HG03103 (cell line): Measurements from ENCODE around the gene OR1K1.
"Not testable (repeated sequence)": the region's sequence is repeated elsewhere in the genome, so short reads cannot be mapped to it uniquely, and the experiment has no call there.

ENCODE experiments used
- ATAC-seq: cut with Tn5 transposase; IDR thresholded peaks from one replicate; pipeline ENCODE4 v1.9.1; 2021; ENCODE audit warnings: low read depth; ENCODE audit not compliant: unreplicated experiment

The OR1K1 gene, protein sequence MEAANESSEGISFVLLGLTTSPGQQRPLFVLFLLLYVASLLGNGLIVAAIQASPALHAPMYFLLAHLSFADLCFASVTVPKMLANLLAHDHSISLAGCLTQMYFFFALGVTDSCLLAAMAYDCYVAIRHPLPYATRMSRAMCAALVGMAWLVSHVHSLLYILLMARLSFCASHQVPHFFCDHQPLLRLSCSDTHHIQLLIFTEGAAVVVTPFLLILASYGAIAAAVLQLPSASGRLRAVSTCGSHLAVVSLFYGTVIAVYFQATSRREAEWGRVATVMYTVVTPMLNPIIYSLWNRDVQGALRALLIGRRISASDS

DNA sequence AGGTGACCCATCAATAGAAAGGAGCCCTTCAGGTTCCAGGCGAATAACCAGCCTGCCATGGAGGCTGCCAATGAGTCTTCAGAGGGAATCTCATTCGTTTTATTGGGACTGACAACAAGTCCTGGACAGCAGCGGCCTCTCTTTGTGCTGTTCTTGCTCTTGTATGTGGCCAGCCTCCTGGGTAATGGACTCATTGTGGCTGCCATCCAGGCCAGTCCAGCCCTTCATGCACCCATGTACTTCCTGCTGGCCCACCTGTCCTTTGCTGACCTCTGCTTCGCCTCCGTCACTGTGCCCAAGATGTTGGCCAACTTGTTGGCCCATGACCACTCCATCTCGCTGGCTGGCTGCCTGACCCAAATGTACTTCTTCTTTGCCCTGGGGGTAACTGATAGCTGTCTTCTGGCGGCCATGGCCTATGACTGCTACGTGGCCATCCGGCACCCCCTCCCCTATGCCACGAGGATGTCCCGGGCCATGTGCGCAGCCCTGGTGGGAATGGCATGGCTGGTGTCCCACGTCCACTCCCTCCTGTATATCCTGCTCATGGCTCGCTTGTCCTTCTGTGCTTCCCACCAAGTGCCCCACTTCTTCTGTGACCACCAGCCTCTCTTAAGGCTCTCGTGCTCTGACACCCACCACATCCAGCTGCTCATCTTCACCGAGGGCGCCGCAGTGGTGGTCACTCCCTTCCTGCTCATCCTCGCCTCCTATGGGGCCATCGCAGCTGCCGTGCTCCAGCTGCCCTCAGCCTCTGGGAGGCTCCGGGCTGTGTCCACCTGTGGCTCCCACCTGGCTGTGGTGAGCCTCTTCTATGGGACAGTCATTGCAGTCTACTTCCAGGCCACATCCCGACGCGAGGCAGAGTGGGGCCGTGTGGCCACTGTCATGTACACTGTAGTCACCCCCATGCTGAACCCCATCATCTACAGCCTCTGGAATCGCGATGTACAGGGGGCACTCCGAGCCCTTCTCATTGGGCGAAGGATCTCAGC is at the start of gene OR1K1:
Gene OR1K1 (plus strand): TSS at position 58 of the 995 bp plus-strand sequence. CDS start 0 bp downstream, at position 58.
- ATAC-seq: no peak

DNA sequence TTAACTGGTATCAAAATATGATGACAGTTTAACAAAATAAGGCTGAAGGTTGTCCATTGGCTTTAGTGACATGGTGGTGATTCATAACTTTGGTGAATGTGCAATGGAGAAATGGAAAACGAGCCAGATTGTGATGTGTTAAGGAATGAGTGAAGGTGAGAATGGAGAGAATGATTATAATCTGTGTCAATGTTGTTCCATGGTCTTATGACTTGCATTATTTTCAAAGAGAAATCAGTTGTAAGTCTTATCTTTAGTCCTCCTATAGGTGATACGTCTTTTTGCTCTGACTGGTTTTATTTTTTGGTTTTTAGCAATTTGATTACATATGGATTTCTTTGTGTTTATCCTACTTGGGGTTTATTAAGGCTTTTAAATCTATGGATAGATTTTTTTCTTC is 45.1 kb upstream of the OR1K1 start:
- no peak for ATAC-seq

DNA sequence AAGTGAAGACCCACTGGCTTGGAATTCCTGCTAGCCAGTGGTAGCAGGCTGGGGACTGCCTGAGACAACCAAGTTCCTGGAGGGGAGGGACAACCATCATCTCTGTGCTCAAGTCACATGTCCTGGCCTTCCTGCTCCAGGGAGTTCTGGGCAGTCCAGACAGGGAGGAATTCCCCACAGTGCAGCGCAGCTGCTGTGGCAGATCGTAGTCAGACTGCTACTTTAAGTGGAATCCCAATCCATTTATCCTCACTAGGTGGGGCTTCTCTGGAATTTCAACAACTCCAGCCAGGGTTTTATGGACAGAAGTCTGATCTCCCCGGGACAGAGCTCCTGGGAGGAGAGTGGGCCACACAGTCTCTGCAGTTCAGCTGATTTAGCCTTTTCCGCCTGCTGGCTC is 32.1 kb upstream of the OR1K1 start:
- no peak for ATAC-seq

DNA sequence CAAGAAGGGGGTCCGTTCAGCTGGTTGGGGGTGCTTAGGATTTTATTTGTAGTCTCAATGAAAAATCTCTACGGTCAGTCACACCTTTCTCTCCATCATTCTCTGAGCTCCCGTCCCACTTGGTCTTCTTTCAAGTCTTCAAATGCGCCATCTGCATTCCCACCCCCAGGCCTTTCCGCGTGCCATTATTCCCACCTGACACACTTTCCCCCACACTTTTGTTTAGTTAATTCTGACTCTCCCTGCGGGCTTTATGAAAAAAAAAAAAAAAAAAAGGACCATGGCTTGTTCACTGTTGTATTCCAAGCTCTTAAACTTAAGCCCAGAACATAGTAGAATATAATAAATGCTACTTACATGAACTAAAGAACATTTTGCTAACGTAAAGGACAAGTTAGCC is 22.9 kb upstream of the OR1K1 start:
- ATAC-seq: no peak

DNA sequence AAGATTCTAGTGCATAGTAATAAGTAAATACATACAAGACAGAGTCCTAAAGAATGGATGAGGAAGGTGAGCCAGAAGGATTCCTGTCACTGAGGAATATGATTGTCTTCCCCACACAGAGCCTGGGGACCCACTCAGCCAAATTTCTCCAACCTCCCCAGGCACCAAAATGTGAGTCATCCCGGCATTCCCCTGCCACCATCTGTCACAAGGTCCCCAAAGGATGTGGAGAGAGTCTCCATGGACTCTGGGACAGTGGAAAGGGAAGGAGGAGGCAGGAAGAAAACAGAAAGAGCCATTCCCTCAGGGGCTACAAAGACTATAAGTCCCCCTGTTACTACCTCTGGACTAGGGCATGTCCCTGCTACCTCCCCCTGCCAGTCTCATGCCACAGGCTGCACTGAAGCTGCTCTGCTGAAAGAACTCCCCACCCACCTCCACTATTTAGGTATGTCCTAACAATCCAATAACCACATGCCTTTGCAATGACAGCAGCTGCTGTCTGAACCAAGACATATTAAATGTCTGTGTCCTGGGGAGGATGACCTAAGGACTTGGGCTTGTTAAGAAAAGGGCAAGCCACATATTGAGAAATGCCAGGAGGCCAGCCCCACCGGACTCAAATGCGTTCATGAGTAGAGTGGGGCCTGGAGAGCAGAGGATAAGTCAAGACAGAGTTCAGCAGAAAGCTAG is 21.8 kb upstream of the OR1K1 start:
- ATAC-seq: no peak

DNA sequence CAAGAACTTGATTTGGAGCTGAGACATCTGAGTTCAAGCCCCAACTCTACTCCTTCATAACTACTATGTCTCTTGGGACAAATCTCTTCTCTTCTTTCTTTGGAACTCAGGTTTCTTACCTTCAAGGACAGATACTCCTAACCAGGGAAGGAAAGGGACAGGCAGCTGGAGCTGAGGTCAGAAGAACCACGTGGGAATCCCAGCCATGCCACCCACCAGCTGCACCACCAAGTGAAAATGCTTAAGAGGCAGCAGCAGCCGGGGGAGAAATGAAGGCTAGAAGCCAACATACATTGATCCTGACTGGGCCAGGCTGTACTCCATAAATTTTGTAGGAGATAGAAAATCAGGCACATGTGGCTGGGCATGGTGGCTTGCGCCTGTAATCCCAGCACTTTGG is 20.7 kb upstream of the OR1K1 start:
- ATAC-seq: no peak

DNA sequence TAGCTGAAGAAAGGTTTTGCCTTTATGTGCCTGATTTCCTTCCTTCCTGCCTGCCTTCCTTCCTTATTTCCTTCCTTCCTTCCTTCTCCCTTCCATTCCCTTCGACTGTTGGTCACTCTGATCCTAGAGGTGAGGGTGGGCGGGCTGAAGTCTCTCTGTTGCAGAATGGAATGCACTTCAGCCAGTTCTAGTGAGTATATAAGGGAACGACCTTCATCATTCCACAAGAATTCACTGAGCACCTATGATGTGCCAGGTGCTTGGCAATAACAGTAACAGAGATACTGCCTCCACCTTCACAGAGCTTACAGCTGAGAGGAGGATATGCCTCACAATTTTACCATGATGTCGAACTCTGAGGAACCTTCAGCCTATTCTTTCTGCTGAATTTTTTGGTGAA is 19.9 kb upstream of the OR1K1 start:
- no peak for ATAC-seq

DNA sequence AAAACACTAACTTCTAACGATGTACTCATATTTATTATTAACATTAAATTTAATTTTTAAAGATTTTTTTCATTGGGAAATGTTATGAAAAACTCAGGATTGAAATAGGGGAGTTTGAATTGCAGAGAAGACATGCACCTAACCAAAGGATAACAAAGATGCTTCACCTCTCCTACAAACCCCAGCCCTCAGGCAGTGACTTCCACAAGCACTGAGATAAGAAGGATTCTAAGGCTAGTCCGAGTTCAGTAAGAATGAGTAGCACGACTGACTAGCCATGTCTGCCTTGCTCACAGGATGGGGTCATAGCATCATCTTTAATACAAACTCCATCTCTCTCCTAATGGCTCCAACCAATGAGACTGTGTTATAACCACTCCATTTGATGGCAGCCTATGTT is 18.3 kb upstream of the OR1K1 start:
- no peak for ATAC-seq

DNA sequence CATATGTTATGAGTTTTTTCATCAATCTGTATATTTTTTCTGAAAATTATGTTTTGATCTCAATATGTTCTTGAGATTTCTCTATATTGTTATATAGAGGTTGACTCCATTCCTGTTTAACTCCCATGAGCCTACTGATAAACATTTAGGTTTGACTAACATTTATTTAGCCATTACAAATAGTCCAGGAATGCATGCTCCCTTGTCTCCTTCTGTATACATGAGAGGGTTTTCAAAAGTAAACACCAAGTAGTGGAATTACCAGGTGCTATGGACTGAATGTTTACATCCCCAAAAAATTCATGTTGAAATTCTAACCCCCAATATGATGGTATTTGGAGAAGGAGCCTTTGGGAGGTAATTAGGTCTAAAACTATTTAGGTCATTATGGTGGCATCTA is 14.7 kb upstream of the OR1K1 start:
- no peak for ATAC-seq

DNA sequence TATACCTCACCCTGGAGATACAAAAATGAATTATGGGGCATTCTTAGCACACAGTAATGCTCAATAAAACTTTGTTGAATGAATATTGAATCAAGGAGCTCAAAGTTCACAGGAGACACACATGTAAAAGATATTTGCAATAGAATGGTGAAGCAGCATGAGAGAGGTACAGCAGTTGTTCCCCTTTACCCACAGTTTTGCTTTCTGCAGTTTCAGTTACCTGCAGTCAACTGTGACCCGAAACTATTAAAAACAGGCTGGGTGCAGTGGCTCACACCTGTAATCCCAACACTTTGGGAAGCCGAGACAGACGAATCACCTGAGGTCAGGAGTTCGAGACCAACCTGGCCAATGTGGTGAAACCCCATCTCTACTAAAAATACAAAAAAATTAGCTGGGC is 13.6 kb upstream of the OR1K1 start:
- ATAC-seq: no peak

DNA sequence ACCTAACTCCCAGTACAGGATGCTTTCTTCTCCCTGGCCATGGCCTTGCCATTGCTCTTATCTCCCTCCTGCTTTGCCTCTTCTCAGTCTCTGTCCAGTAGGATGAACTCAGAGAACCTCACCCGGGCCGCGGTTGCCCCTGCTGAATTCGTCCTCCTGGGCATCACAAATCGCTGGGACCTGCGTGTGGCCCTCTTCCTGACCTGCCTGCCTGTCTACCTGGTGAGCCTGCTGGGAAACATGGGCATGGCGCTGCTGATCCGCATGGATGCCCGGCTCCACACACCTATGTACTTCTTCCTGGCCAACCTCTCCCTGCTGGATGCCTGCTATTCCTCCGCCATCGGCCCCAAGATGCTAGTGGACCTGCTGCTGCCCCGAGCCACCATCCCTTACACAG is 11.1 kb upstream of the OR1K1 start, which contains the start of gene OR5C1:
Gene OR5C1 (plus strand): TSS at position 103 of the 400 bp plus-strand sequence. CDS start 0 bp downstream, at position 103.
- ATAC-seq: no peak

DNA sequence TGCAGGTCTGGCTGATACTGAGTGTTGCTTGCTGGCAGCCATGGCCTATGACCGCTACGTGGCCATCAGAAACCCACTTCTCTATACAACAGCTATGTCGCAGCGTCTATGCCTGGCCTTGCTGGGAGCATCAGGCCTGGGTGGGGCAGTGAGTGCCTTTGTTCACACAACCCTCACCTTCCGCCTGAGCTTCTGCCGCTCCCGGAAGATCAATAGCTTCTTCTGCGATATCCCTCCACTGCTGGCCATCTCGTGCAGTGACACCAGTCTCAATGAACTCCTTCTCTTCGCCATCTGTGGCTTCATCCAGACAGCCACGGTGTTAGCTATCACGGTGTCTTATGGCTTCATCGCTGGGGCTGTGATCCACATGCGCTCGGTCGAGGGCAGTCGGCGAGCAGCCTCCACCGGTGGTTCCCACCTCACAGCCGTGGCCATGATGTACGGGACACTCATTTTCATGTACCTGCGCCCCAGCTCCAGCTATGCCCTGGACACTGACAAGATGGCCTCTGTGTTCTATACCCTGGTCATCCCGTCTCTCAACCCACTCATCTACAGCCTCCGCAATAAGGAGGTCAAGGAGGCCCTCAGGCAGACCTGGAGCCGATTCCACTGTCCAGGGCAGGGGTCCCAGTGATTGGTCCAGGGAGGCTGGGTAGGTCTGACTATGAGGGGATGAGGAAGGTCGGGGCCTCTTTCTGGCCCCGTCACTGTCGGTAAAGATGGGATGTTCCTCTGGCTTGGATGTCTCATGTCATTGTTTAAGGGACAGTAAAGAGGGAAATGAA is 10.5 kb upstream of the OR1K1 start:
- no peak for ATAC-seq

DNA sequence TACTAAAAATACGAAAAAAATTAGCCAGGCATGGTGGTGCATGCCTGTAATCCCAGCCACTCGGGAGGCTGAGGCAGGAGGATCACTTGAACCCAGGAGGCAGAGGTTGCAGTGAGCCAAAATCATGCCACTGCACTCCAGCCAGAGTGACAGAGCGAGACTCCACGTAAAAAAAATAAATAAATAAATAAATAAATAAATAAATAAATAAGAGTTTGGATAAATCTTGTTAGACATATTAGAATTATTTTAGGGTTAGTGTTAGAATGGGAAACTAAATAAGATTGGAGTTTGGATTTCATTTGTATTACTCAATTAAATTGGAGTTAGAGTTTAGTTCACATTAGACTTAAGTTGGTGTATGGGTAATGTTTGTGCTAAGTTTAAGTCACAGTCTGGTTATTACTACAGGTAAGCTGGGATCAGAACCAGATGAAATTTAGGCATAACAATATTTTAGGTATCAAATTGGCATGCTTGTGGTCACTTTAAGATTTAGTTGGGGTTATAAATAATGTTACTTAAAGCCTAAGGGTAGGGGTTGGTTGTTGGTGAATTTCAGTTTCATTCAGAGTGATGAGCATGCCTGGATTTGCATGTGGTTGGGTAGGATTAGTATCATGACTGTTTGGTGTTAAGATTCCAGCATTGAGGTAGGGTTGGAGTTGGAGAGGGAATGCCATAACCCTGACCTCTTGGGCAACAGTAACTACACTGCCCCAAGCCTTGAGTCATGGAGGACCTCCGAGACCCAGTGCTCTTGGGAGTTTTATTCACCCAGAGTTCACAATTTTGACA is 7.9 kb upstream of the OR1K1 start:
- no peak for ATAC-seq

DNA sequence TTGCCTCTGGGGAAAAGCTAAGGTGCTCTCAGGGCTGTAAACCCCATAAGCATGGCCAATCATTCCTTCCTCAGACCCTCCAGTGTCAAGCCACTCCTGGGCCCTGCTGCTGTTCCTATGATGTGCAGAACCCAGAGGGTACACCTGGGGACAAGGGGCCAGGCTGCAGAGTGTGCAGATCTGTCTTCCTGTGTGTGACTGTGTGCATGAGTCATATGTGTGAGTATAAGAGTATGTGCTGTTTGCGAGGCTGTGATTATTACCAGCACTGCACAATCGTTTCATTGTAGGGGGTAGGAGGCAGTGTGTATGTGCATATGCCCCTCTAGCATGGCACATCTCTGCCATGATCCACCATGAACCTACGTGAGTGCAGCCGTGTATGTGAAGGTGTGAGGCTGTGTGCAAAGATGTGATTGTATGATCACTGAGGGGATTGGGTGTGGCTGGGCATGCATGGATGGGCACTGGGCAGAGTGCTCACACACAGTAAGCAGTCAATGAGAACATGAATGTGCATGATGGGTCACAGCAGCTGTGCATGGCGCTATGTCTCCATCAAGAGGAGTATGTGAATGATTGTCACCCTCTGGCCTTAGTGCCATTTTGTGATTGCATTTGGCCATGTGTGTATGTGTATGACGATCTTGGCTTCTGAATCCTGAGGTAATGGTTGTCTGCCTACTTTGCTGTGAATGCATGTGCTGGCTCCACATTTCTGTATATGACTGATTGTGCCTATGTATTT is 2.4 kb upstream of the OR1K1 start:
- ATAC-seq: no peak

DNA sequence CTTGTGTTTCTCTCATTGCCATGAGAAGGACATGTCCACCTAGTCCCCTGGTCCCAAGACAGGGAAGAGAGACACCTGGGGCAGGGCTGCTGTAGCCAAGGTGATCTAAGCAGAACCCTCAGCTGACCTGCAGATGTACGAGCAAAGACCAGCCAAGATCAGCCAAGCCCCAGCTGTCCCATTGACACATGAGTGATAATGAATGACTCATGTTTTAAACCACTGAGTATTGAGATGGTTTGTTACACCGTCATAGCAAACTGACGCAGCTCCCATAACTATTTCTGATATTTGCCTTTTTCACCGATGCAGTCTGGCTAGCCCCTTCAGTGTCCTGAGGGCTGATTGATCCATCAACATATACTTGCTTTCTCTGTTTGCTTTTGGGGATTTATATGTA is 6.7 kb downstream of the OR1K1 start:
- ATAC-seq: no peak

DNA sequence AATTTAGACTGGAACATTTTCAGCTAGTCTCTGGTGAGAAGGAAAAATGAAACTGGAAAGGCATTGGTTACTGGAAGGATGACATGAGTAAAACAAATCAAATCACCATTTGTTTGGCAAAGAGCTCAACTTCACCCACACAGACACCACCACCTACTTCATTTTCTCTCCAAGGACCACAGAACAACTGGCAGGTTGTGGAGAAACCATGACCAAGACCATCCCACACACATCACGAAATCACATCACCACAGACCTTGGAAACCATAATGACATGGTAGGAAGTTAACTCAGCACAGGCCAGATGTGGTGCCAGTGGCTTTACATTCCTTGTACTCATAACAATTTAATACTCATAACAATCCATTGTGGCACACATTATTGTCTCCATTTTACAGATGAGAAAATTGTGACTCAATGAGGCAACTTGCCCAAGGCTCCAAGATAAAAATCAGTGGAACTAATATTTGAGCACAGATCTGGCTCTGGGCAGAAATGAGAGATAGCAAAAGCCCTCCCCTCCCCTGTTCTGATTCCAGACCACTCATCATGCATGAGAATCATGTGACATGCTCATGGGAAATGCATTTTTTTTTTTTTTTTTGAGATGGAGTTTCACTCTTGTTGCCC is 7.5 kb downstream of the OR1K1 start:
- no peak for ATAC-seq

DNA sequence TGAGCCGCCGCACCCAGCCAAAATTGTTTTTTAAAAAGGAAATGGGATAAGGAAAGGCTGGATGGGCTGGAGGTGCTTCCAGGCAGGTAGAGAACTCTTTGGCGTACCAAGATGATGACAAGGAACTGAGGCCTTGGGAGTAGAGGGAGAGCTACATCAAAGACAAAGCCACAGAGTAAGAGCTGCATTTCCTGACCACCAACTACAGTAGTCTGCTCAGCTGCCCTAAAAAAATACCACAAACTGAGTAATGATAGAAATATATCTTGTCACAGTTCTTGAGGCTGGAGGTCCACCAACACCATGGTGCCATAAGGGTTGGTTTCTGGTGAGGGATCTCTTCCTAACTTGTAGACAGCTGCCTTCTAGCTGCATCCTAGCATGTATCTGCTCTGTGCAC is 8.2 kb downstream of the OR1K1 start:
- ATAC-seq: no peak

DNA sequence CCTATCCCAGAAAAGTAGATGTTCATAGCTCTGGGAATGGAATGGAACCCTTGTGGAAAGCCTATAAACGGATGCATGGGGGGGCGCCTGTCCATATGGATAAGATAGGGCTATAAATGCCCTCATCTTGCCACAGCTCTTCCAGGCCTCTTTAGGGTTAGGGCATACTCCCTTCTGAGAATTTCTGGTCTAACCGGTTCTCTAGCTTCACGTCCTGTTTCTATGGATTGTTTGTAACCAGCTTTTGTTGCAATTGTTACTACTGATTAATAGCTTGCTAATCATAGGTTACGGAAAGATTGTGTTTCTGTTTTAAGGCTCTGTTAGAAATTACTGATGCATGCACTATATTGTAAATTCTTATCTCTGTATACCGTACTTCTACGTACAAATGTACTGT is 9.3 kb downstream of the OR1K1 start:
- not testable (repeated sequence) for ATAC-seq
